Left lung (tissue), 10 donors: ENCODE measurements around the gene SBSN. TPM values are rescaled to one million over a fixed set of nuclear protein-coding genes. Genes with fewer than 3 reads are reported as not detected.

Experiments
- ATAC-seq: fragments of 200-7000 bp; cut with Tn5 transposase; one replicate; pipeline ENCODE4 v1.9.1; 2020; ENCODE audit warnings: moderate library complexity
- DNase-seq, 4 donors: peaks; one replicate each; pipeline ENCODE4 v3.0.0-alpha.2; 2013 to 2020
- H3K27ac ChIP-seq, 2 donors: fragments of 200-600 bp; sonication (generic) in 1 of 2; one replicate each; pipeline versions ENCODE4 v1.5.0 to v1.8.0; 2020 to 2021
- H3K27me3 ChIP-seq, 2 donors: fragments of 200-600 bp; sonication (generic) in 1 of 2; one replicate each; pipeline versions ENCODE4 v1.5.0 to v1.8.0; 2020 to 2021
- H3K36me3 ChIP-seq, 2 donors: fragments of 200-600 bp; sonication (generic) in 1 of 2; one replicate each; pipeline versions ENCODE4 v1.5.0 to v1.8.0; 2020 to 2021
- H3K4me1 ChIP-seq, 2 donors: fragments of 200-600 bp; one replicate each; pipeline ENCODE4 v1.8.0; 2021
- H3K4me3 ChIP-seq, 2 donors: fragments of 200-600 bp; sonication (generic) in 1 of 2; one replicate each; pipeline versions ENCODE4 v1.5.0 to v1.8.0; 2020 to 2021; ENCODE audit warnings: mild to moderate bottlenecking in 1 of 2
- H3K9me3 ChIP-seq, 2 donors: fragments of 200-600 bp; sonication (generic) in 1 of 2; one replicate each; pipeline versions ENCODE4 v1.5.0 to v1.8.0; 2020 to 2021
- CTCF ChIP-seq, 2 donors: fragments of 200-600 bp; sonication (generic) in 1 of 2; IDR thresholded peaks; one replicate each; pipeline versions ENCODE4 v1.5.0 to v1.8.0; 2021; ENCODE audit warnings: antibody characterized with exemption in 2 of 2
- intact Hi-C, 2 donors: fragments of 100-400 bp; cut with DNase I; formaldehyde crosslinking; loops; one replicate each; pipeline versions ENCODE4 v1.11.2 to v1.14.2; 2022
- polyA plus RNA-seq, 6 donors: library from polyadenylated mRNA; unstranded; fragments of 120-200 nt; gene quantifications; one replicate each; pipeline ENCODE4 v1.2.1, GENCODE V29; 2013; ENCODE audit not compliant: insufficient read length in 6 of 6
- total RNA-seq, 2 donors: library from RNA; stranded (reverse); fragmentation: NEBNext Ultra II Directional; extraction: Animal tissue kit (Norgen Biotek cat#: 25700); gene quantifications; one replicate each; pipeline ENCODE4 v1.2.1, GENCODE V29; 2021
- donor health status: DM: no; HTN: yes; CAD: no.
- donor health status: DM: no; HTN: no; CAD: no.

SBSN gene
- total and polyA plus RNA-seq, 8 donors: 0.09 to 0.20 (median 0.11) TPM; not detected in 5

- Histone ChIP-seq H3K27me3 (peaks cover 13 to 86% of the 10 kb centered on the region in 2 donors), H3K27ac (no peak overlapping the region), H3K4me1 (peaks cover 0 to 8% of the 10 kb centered on the region in 2 donors), H3K36me3 (no peaks in the 10 kb centered on the region), H3K9me3 (no peaks in the 10 kb centered on the region), H3K4me3 (no peak overlapping the region)
- no peak for TF ChIP-seq CTCF (IDR thresholded peaks at IDR 0.05)
- ATAC-seq (no peak), DNase-seq (no peak)
- intact Hi-C loops: no loop called here
These were observed 33.3 kb upstream of the SBSN start for GRCh38 chr19:35561436-35561835.

- TF ChIP-seq CTCF (IDR thresholded peaks at IDR 0.05): no peak
- Histone ChIP-seq H3K27ac (no peak overlapping the region), H3K9me3 (no peaks in the 10 kb centered on the region), H3K4me3 (no peak overlapping the region), H3K4me1 (peaks cover 0 to 8% of the 10 kb centered on the region in 2 donors), H3K27me3 (peaks cover 13 to 91% of the 10 kb centered on the region in 2 donors), H3K36me3 (no peaks in the 10 kb centered on the region)
- ATAC-seq: no peak
- intact Hi-C loops: no loop called here
- DNase-seq: no peak
These were observed 32.6 kb upstream of the SBSN start for GRCh38 chr19:35560677-35561076.

GRCh38 chr19:35560271-35560670, 32.2 kb upstream of the SBSN start:
- no peaks in the 10 kb centered on the region for H3K9me3 ChIP-seq
- no peak for TF ChIP-seq CTCF (IDR thresholded peaks at IDR 0.05)
- ATAC-seq (no peak), DNase-seq (no peak)
- H3K4me1 ChIP-seq: peaks cover 0 to 8% of the 10 kb centered on the region in 2 donors
- peaks cover 13 to 91% of the 10 kb centered on the region in 2 donors for H3K27me3 ChIP-seq
- H3K36me3 ChIP-seq: no peaks in the 10 kb centered on the region
- intact Hi-C loops: no loop called here
- no peak overlapping the region for H3K27ac ChIP-seq
- H3K4me3 ChIP-seq: no peak overlapping the region

GRCh38 chr19:35559781-35560180, 31.7 kb upstream of the SBSN start:
- Histone ChIP-seq H3K27me3 (peaks cover 13 to 90% of the 10 kb centered on the region in 2 donors), H3K4me3 (no peak overlapping the region), H3K27ac (no peak overlapping the region), H3K9me3 (no peaks in the 10 kb centered on the region), H3K36me3 (no peaks in the 10 kb centered on the region), H3K4me1 (peaks cover 0 to 8% of the 10 kb centered on the region in 2 donors)
- intact Hi-C loops: no loop called here
- no peak for ATAC-seq
- TF ChIP-seq CTCF (IDR thresholded peaks at IDR 0.05): no peak
- no peak for DNase-seq

GRCh38 chr19:35559281-35559659, 31.2 kb upstream of the SBSN start:
- ATAC-seq (no peak), DNase-seq (no peak)
- intact Hi-C loops: no loop called here
- H3K4me1 ChIP-seq: peaks cover 0 to 8% of the 10 kb centered on the region in 2 donors
- peaks cover 13 to 85% of the 10 kb centered on the region in 2 donors for H3K27me3 ChIP-seq
- H3K36me3 ChIP-seq: no peaks in the 10 kb centered on the region
- no peak overlapping the region for H3K4me3 ChIP-seq
- H3K9me3 ChIP-seq: no peaks in the 10 kb centered on the region
- no peak overlapping the region for H3K27ac ChIP-seq
- no peak for TF ChIP-seq CTCF (IDR thresholded peaks at IDR 0.05)
